ENCODE measurements around the gene PPARA. TPM values are rescaled to one million over a fixed set of nuclear protein-coding genes. Genes with fewer than 3 reads are reported as not detected.
"Not testable (repeated sequence)": the region's sequence is repeated elsewhere in the genome, so short reads cannot be mapped to it uniquely, and the experiment has no call there.

PPARA gene
- total and polyA plus RNA-seq, 12 donors = 15.5 to 89.5 (median 79.9) TPM

GRCh38 chr22:46260038-46260437 is 109.7 kb downstream of the PPARA start:
- DNase-seq = no peak
- ATAC-seq = no peak
- Histone ChIP-seq H3K27me3 (peaks cover 0 to 19% (median 0%) of the 10 kb centered on the region in 7 donors), H3K4me1 (peaks cover 0 to 19% (median 0%) of the 10 kb centered on the region in 9 donors), H3K9me3 (no peaks in the 10 kb centered on the region), H3K4me3 (no peak overlapping the region), H3K27ac (no peak overlapping the region), H3K36me3 (no peaks in the 10 kb centered on the region)
- 72 to 74% methylated on average over 6 of the region's 6 CpGs for WGBS, 2 donors
- TF ChIP-seq CTCF (IDR thresholded peaks at IDR 0.05) = no peak
- intact Hi-C loops (cut with DNase I) = no loop called here

GRCh38 chr22:46262449-46263215 is 112.3 kb downstream of the PPARA start:
- Histone ChIP-seq H3K27me3 (peaks cover 0 to 19% (median 0%) of the 10 kb centered on the region in 7 donors), H3K4me3 (peak overlapping the region in 7 of 10 donors; percentile 22 to 39 (median 27)), H3K4me1 (peaks cover 0 to 30% (median 12%) of the 10 kb centered on the region in 9 donors), H3K27ac (no peak overlapping the region), H3K9me3 (peaks cover 0 to 6% (median 0%) of the 10 kb centered on the region in 11 donors), H3K36me3 (no peaks in the 10 kb centered on the region)
- DNase-seq (peak; percentile 69 to 80), ATAC-seq (peak; percentile 39 to 66 (median 52))
- intact Hi-C loops (cut with DNase I) = no loop called here
- TF ChIP-seq CTCF (IDR thresholded peaks at IDR 0.05) = peak in 6 of 9 donors; percentile 27 to 61 (median 48)
- WGBS, 2 donors = 10 to 12% methylated on average over 76 to 109 of the region's 109 CpGs

GRCh38 chr22:46263216-46263590 is 112.9 kb downstream of the PPARA start, which contains the start of gene PKDREJ:
Gene PKDREJ, minus strand, starts transcription at chr22:46263343. Its CDS starts 21 bp downstream, at chr22:46263322.
- TF ChIP-seq CTCF (IDR thresholded peaks at IDR 0.05) = no peak
- 44 to 45% methylated on average over 26 to 29 of the region's 30 CpGs for WGBS, 2 donors
- no peaks in the 10 kb centered on the region for H3K36me3 ChIP-seq
- peak within 1 kb of the TSS in 8 of 10 donors; percentile 5 to 39 (median 26) for H3K4me3 ChIP-seq
- ATAC-seq (no peak), DNase-seq (no peak)
- peaks cover 0 to 6% (median 0%) of the 10 kb centered on the region in 11 donors for H3K9me3 ChIP-seq
- H3K27ac ChIP-seq = no peak within 1 kb of the TSS
- H3K27me3 ChIP-seq = peaks cover 0 to 19% (median 0%) of the 10 kb centered on the region in 7 donors
- intact Hi-C loops (cut with DNase I) = no loop called here
- peaks cover 0 to 31% (median 15%) of the 10 kb centered on the region in 9 donors for H3K4me1 ChIP-seq

- intact Hi-C loops (cut with DNase I); DNase-seq; ATAC-seq: not testable (repeated sequence)
Measured at GRCh38 chr22:46264520-46264919, 114.2 kb downstream of the PPARA start.

GRCh38 chr22:46265627-46266026 is 115.3 kb downstream of the PPARA start:
- peaks cover 0 to 14% (median 0%) of the 10 kb centered on the region in 9 donors for H3K36me3 ChIP-seq
- H3K27me3 ChIP-seq = peaks cover 0 to 19% (median 0%) of the 10 kb centered on the region in 7 donors
- not testable (repeated sequence) for H3K27ac ChIP-seq, H3K9me3 ChIP-seq, ATAC-seq, DNase-seq, H3K4me3 ChIP-seq
- intact Hi-C loops (cut with DNase I) = loop anchor here in 2 of 10 donors (2.0 to 5.0 kb wide), 2 partner anchors 15 to 37 kb away; partner anchors contain the start of gene CDPF1 (in 1 of the 2)
- H3K4me1 ChIP-seq = peaks cover 0 to 39% (median 29%) of the 10 kb centered on the region in 9 donors
- 90 to 95% methylated on average over 4 of the region's 4 CpGs for WGBS, 2 donors

More at GRCh38 chr22:46264520-46264919, 114.2 kb downstream of the PPARA start:
- not testable (repeated sequence) for H3K36me3 ChIP-seq, H3K9me3 ChIP-seq, H3K4me3 ChIP-seq, H3K27ac ChIP-seq
- H3K4me1 ChIP-seq = peaks cover 0 to 37% (median 28%) of the 10 kb centered on the region in 9 donors
- H3K27me3 ChIP-seq = peaks cover 0 to 19% (median 0%) of the 10 kb centered on the region in 7 donors
- 98 to 99% methylated on average over 5 to 6 of the region's 6 CpGs for WGBS, 2 donors

Data from heart right ventricle (tissue), 16 donors.